Keratinocyte (primary cell): ENCODE measurements around the gene TM9SF1.

Experiments
- EZH2 ChIP-seq: IDR thresholded peaks from one replicate; pipeline ENCODE4 v1.6.1; 2012; ENCODE audit warnings: inconsistent platforms, mild to moderate bottlenecking, low read length, moderate library complexity
- TF ChIP-seq, protein P1 (sequence below), 3 experiments: IDR thresholded peaks in 1 of 3; conservative IDR thresholded peaks in 1 of 3; optimal IDR thresholded peaks in 1 of 3; 2 replicates in 2 of 3; 3 replicates in 1 of 3; pipeline versions ENCODE3 to v1.5.1; 2011; ENCODE audit warnings: low read length in 3 of 3, mild to moderate bottlenecking in 3 of 3, moderate library complexity in 2 of 3, control low read depth in 1 of 3, inconsistent platforms in 1 of 3; ENCODE audit not compliant: insufficient read depth in 2 of 3; ENCODE audit errors: extremely low read depth in 1 of 3

DNA sequence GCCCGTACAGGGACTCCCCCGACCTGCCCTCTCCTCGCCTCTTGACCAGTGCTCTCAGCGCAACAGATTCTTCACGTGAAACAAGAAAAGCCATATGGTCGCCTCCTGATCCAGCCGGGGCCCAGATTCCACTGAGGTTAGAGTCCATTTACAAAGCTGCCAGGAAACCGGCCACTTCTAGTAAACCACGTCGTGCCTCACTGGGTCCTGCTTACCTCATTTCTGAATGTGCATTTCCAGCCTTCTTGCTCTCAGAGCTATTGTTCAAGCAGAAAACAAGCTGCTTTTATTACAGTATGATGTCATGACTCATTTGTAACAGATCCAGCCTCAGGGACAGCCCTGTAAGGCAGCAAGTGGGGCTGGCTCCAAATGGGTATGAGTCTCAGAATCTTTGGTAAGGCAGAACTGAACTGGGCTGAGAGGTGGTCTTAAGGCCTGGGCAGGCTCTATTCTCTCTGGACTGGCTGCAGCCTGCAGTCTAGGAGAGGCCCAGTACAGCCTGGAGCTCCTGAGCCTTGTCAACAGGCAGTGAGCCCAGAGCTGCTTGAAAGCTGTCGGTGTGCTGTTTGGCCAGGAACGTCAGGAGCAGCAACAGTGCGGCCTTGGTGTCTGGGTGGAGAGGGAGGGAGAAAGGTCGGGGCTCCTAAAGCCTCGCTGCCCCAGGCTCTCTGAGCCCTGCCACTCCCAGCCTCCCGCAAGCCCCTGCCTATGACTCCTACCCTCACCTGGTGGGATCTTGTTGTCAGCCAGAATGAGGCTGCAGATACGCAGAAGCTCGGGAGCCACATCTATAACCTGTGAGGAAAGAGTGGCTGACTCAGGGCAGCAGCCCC lies 15.1 kb downstream of the TM9SF1 start:
- no peak for TF ChIP-seq EZH2
- TF ChIP-seq, protein P1, sequence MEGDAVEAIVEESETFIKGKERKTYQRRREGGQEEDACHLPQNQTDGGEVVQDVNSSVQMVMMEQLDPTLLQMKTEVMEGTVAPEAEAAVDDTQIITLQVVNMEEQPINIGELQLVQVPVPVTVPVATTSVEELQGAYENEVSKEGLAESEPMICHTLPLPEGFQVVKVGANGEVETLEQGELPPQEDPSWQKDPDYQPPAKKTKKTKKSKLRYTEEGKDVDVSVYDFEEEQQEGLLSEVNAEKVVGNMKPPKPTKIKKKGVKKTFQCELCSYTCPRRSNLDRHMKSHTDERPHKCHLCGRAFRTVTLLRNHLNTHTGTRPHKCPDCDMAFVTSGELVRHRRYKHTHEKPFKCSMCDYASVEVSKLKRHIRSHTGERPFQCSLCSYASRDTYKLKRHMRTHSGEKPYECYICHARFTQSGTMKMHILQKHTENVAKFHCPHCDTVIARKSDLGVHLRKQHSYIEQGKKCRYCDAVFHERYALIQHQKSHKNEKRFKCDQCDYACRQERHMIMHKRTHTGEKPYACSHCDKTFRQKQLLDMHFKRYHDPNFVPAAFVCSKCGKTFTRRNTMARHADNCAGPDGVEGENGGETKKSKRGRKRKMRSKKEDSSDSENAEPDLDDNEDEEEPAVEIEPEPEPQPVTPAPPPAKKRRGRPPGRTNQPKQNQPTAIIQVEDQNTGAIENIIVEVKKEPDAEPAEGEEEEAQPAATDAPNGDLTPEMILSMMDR (optimal IDR thresholded peaks at IDR 0.05 in 1 of 3, IDR thresholded peaks at IDR 0.05 in 1 of 3, conservative IDR thresholded peaks at IDR 0.05 in 1 of 3; ENCODE audit: extremely low read depth in 1 of 3, insufficient read depth in 2 of 3, low read length in 3 of 3): no peak
